RKO (cell line): ENCODE data around the gene VASN.
"Not testable (repeated sequence)": the region's sequence is repeated elsewhere in the genome, so short reads cannot be mapped to it uniquely, and the experiment has no call there.

ENCODE experiments used
- DNase-seq: peaks from one replicate; pipeline ENCODE4 v3.0.0-alpha.2; 2016; ENCODE audit warnings: low spot score

VASN gene

DNA sequence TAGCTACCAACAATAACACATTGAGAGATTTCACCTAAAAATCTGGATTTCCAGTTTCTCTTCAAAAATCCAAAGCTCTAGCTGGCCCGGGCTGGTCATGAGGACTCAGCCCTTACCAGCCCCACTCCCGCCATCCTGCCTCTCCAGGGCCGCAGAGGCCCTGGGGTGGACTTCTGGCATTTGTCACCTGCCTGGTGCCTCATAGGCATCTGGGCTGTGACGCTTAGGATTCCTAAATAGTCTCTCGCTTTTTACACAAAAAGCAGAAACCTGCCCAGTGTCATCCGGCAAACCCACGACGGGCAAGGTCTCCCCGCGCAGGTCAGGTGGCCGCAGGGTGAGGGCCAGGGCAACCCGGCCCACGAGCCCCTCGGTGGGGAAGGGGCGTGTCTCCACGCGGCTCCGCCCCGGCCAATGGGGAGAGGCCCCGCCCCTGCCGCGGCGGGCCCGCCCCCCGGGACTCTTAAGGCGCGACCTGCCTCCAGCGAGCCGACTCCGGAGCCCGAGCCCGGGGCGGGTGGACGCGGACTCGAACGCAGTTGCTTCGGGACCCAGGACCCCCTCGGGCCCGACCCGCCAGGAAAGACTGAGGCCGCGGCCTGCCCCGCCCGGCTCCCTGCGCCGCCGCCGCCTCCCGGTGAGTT is at the start of gene VASN:
VASN (plus strand) TSS at position 492 of the 644 bp plus-strand sequence. CDS start 9,030 bp downstream, outside the sequence.
- peak; percentile 55 for DNase-seq

GRCh38 chr16:4322121-4323052 is 49.3 kb upstream of the VASN start:
- DNase-seq: no peak

GRCh38 chr16:4323071-4323844 is 48.4 kb upstream of the VASN start:
- no peak for DNase-seq

GRCh38 chr16:4323845-4324488 is 47.7 kb upstream of the VASN start:
- no peak for DNase-seq

DNA sequence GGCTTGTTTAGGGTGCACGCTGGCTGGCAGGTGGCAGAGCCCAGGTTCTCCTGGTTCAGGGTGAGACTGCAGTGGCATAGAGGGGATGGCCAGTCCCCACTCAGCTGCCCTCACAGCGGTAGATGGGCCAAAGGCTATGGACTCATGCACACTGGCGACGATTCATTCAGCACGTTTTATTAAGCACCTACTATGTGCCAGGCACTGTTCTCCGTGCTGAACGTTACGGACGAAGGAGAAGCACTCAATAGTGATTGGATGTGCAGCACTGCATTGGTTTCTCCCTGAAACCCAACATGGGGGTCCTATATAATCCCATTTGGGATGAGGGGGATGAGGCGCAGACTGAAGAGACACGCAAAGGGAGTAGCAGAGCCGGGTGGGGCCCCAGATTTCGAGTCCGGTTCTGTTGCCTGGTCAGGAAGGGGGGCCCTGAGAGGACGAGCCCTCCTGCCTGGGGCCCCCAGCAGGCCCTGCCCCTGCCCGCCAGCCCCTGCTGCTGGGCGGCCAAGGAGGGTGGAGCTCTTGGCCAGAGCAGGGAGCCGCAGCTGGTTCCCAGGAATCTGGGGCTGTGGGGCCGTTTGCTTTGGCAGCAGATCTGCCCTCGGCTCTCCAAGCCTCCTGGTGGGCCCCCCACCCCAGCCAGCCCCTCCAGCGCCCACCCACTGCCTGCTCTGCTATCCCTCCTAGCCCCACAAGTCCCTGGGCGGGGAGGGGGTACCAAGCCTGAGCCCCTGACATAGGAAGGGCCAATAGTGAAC is 47.0 kb upstream of the VASN start:
- DNase-seq: no peak

DNA sequence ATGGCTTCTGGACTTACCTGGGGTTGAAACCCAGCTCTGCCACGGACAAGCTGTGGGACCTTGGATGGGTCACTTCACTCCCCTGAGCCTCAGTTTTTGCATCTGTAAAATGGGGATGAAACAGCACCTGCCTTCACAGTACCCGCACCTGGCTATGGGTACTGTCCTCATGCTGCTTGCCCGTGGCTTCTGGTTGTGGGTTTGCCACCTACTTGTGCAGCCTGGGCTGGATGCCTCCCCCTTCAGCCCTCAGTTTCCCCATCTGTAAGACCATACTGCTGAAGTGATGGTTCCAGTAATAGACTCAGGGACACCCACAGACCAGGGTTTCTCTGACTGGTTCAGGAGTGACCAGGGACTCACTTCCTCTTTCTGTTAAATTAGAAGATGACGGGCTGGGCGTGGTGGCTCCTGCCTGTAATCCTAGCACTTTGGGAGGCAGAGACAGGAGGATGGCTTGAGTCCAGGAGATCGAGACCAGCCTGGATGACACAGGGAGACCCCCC is 46.3 kb upstream of the VASN start:
- no peak for DNase-seq

- no peak for DNase-seq
Measured at GRCh38 chr16:4327386-4328045, 44.1 kb upstream of the VASN start.

DNA sequence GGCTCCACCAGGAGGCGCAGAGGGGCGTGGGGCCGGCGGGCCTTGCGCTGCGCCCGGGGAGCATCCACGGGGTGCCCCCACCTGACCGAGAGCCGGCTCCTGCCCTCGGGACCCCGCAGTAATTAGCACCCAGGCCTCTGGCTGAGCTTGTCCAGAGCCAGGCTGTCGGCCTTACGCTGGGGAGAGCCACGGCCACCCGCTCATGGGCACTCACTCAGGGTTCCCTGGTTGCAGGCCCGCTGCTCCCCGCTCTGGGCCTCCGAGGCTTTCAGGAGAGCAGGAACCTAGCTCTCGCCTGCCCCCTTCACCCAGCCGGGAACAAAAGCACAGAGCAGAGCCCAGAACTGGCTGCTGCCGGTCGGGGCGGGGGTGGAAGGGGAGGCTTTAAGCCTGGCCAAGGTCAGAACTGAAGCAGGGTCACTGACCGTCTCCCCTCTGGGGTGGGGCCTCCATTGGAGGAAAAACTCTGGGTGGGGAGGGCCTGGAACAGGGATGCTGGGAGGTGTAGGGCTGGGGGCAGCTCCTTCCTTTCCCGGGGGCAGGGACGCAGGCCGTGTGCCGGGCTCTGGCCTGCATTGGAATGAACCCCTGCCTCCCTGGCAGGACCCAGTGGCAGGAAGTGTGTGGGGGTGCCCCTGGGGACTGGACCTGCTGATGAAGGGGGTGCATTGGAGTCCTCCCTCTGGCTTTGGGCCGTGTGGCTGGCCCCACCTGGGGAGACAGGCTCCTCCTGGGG is 43.4 kb upstream of the VASN start:
- no peak for DNase-seq

- no peak for DNase-seq
Measured at GRCh38 chr16:4328782-4329775, 42.6 kb upstream of the VASN start.

DNA sequence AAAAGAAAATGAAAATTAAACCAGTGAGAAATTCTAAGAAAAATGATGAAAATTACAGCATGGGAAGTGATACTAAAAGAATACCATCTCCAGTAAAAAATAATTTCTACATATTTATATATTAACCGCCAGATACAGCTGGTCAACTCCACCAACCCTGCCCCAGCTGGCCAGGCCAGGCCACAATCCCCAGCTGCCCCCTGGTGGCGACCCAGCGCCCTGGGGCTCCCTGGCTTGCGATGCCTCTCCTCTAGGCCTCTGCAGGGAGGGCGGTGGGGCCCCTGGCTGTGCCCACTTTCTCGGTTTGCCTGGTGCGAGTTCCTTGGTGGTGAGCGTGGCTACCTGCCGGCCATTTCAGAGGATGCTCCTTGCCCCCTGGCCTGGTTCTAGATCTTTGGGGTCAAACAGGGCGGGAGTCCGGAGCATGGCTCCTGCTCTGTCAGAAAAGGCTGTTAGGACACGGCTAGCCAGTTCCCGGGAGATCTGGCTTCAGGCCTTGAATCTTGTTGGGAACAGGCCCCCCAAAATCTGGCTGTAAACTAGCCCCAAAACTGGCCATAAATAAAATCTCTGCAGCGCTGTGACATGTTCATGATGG is 41.3 kb upstream of the VASN start:
- peak; percentile 70 for DNase-seq

GRCh38 chr16:4332083-4332482 is 39.6 kb upstream of the VASN start:
- no peak for DNase-seq

GRCh38 chr16:4332623-4333307 is 38.9 kb upstream of the VASN start:
- DNase-seq: no peak

DNA sequence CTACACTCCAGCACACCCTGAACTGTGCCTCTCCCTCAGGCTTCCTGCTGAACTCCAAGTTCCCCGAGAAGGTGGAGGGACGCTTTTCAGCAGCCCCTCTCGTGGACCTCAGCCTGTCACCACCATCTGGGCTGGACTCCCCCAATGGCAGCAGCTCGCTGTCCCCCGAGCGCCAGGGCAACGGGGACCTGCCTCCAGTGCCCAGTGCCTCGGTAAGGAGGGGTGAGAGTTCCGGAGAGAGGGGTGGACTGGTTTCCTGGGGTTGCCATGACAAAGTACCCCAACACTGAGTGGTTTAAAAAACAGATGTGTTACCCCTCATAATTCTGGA is 38.4 kb upstream of the VASN start:
- no peak for DNase-seq

- DNase-seq: not testable (repeated sequence)
Measured at GRCh38 chr16:4333714-4334113, 37.9 kb upstream of the VASN start.

GRCh38 chr16:4334724-4335495 is 36.7 kb upstream of the VASN start:
- DNase-seq: no peak

- DNase-seq: no peak
Measured at GRCh38 chr16:4336701-4337539, 34.7 kb upstream of the VASN start.
